Progenitor cell of endocrine pancreas (in vitro differentiated cells): ENCODE measurements around the gene NID2. TPM values are rescaled to one million over a fixed set of nuclear protein-coding genes. Genes with fewer than 3 reads are reported as not detected.

Source experiments
- DNase-seq: peaks from one replicate; pipeline ENCODE4 v3.0.0; 2021; ENCODE audit warnings: low spot score; ENCODE audit not compliant: unreplicated experiment
- H3K27ac Mint-ChIP-seq: 2 replicates; pipeline ENCODE4 v1.8.0; 2021; ENCODE audit warnings: mild to moderate bottlenecking, moderate library complexity, mixed read lengths
- H3K27me3 Mint-ChIP-seq: 2 replicates; pipeline ENCODE4 v1.8.0; 2021; ENCODE audit warnings: mixed read lengths
- H3K36me3 Mint-ChIP-seq: 2 replicates; pipeline ENCODE4 v1.8.0; 2022; ENCODE audit warnings: mixed read lengths; ENCODE audit not compliant: insufficient read depth
- H3K4me1 Mint-ChIP-seq: 2 replicates; pipeline ENCODE4 v1.8.0; 2021; ENCODE audit warnings: low read depth, mixed read lengths
- H3K4me3 Mint-ChIP-seq: 2 replicates; pipeline ENCODE4 v1.8.0; 2021; ENCODE audit warnings: low read depth, mild to moderate bottlenecking, moderate library complexity, mixed read lengths
- H3K9me3 Mint-ChIP-seq: 2 replicates; pipeline ENCODE4 v1.8.0; 2021; ENCODE audit warnings: low read depth, mixed read lengths
- CTCF ChIP-seq: fragments of 200-600 bp; sonication (generic); IDR thresholded peaks from one replicate; pipeline ENCODE4 v1.5.0; 2021; ENCODE audit warnings: antibody characterized with exemption, mild to moderate bottlenecking; ENCODE audit not compliant: unreplicated experiment
- total RNA-seq: library from RNA; stranded (reverse); gene quantifications from 2 replicates; pipeline ENCODE4 v1.2.1, GENCODE V29; 2021

NID2 gene
- total RNA-seq, 1 donor from 2014 or later: 2.1 TPM

- peaks cover 2% of the 10 kb centered on the region for H3K9me3 Mint-ChIP-seq
- H3K4me1 Mint-ChIP-seq: no peaks in the 10 kb centered on the region
- no peaks in the 10 kb centered on the region for H3K36me3 Mint-ChIP-seq
Observed at GRCh38 chr14:52026901-52027300, 42.0 kb downstream of the NID2 start.

DNA sequence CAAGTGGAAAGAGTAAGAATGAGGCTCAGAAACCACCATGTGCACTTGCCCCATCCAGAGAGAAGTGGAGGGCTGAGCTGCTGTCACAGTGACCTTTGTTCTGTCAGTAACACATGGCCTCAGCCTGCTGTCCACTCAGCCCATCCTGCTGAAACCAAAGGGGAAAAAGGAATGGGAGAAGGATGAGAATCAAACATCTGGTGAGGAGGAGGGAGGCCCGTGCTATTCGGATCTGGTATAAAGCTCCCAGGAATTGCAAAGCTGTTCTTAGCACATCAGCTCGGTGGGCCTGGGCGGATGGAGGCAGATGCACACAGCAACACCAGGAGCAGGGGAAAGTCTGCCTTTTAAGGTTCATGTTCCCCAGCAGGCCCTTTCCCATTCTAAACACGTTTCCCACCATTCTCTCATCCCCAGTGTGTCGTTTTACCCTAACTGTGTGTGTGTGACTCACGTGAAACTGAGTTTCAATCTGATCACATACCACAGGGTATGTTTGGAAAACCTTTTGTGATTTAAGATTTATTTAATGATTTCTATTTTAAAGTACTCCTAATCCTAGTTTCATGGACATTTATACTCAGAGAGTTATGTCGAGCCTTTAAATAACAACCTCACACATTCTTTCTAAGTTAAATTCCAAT is 42.7 kb downstream of the NID2 start:
- no peak for DNase-seq
- Mint-ChIP-seq H3K27me3 (no peaks in the 10 kb centered on the region), H3K36me3 (no peaks in the 10 kb centered on the region), H3K27ac (no peak overlapping the region), H3K4me3 (no peak overlapping the region), H3K9me3 (peaks cover 2% of the 10 kb centered on the region), H3K4me1 (no peaks in the 10 kb centered on the region)
- TF ChIP-seq CTCF: no peak

More at GRCh38 chr14:52026901-52027300, 42.0 kb downstream of the NID2 start:
- no peak for TF ChIP-seq CTCF
- no peak overlapping the region for H3K27ac Mint-ChIP-seq
- no peak for DNase-seq
- no peak overlapping the region for H3K4me3 Mint-ChIP-seq
- H3K27me3 Mint-ChIP-seq: no peaks in the 10 kb centered on the region

DNA sequence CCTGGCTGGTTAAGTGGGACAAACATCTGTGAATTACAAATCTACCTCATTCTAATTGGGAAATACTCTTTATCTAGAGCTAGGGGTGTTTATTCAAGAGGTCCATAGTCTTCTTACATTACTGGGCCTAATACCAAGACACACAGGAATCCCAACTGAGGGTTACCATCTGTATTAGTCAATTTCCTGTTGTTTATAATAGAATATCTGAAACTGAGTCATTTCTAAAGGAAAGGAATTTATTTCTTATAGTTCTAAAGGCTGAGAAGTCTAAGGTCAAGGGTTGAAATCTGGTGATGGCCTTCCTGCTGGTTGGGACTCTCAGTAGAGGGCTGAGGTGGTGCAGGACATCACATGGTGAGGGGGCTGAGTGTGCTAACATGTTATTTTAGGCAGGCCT is 43.5 kb downstream of the NID2 start:
- Mint-ChIP-seq H3K27me3 (no peaks in the 10 kb centered on the region), H3K27ac (no peak overlapping the region), H3K9me3 (peaks cover 2% of the 10 kb centered on the region), H3K4me1 (peaks cover 4% of the 10 kb centered on the region), H3K4me3 (no peak overlapping the region), H3K36me3 (no peaks in the 10 kb centered on the region)
- no peak for DNase-seq
- no peak for TF ChIP-seq CTCF

GRCh38 chr14:52023518-52023917 is 45.3 kb downstream of the NID2 start:
- Mint-ChIP-seq H3K4me3 (no peak overlapping the region), H3K27me3 (no peaks in the 10 kb centered on the region), H3K27ac (no peak overlapping the region), H3K4me1 (peaks cover 4% of the 10 kb centered on the region), H3K36me3 (no peaks in the 10 kb centered on the region), H3K9me3 (peaks cover 2% of the 10 kb centered on the region)
- TF ChIP-seq CTCF: no peak
- no peak for DNase-seq

- TF ChIP-seq CTCF: no peak
- H3K4me1 Mint-ChIP-seq: peaks cover 4% of the 10 kb centered on the region
- no peak overlapping the region for H3K27ac Mint-ChIP-seq
- DNase-seq: no peak
- no peaks in the 10 kb centered on the region for H3K36me3 Mint-ChIP-seq
- peaks cover 1% of the 10 kb centered on the region for H3K27me3 Mint-ChIP-seq
- no peak overlapping the region for H3K4me3 Mint-ChIP-seq
- peaks cover 2% of the 10 kb centered on the region for H3K9me3 Mint-ChIP-seq
Observed at GRCh38 chr14:52021957-52022600, 46.8 kb downstream of the NID2 start.
